GM12801 (cell line): ENCODE measurements around the gene FAM3D.

Experiments
- CTCF ChIP-seq: IDR thresholded peaks from one replicate; pipeline ENCODE4 v1.5.1; 2011; ENCODE audit warnings: control low read depth; ENCODE audit not compliant: insufficient read length; ENCODE audit errors: extremely low read depth

The FAM3D gene

GRCh38 chr3:58688574-58688973 lies 22.0 kb upstream of the FAM3D start:
- no peak for TF ChIP-seq CTCF

- no peak for TF ChIP-seq CTCF
Observed at GRCh38 chr3:58686847-58687246, 20.3 kb upstream of the FAM3D start.

- no peak for TF ChIP-seq CTCF
Observed at GRCh38 chr3:58685641-58686040, 19.1 kb upstream of the FAM3D start.

GRCh38 chr3:58683466-58683865 lies 16.9 kb upstream of the FAM3D start:
- TF ChIP-seq CTCF: no peak

- TF ChIP-seq CTCF: no peak
Observed at GRCh38 chr3:58683001-58683458, 16.5 kb upstream of the FAM3D start.

- TF ChIP-seq CTCF: no peak
Observed at GRCh38 chr3:58681863-58682262, 15.3 kb upstream of the FAM3D start.

- no peak for TF ChIP-seq CTCF
Observed at GRCh38 chr3:58680879-58681525, 14.4 kb upstream of the FAM3D start.
